Measurements from ENCODE around the gene DUSP7.

- TF ChIP-seq CTCF (IDR thresholded peaks at IDR 0.05) (no peak), POLR2A (IDR thresholded peaks at IDR 0.05) (no peak), POLR2AphosphoS5 (IDR thresholded peaks at IDR 0.05; ENCODE audit: insufficient read depth in 1 of 2, low read depth in 1 of 2) (no peak)
These were observed 24.5 kb downstream of the DUSP7 start for GRCh38 chr3:52031896-52032295.
